Stimulated activated CD4-positive, alpha-beta T cell treated with anti-CD3 and anti-CD28 coated beads, Interleukin-4, amount 100 ng/mL, for 48 hours (primary cell): ENCODE measurements around the gene PALLD.
"Not testable (repeated sequence)": the region's sequence is repeated elsewhere in the genome, so short reads cannot be mapped to it uniquely, and the experiment has no call there.

Experiments
- DNase-seq, 2 donors: peaks; one replicate each; pipeline ENCODE4 v3.0.0-alpha.2; 2020; ENCODE audit warnings: low read depth in 2 of 2

The PALLD gene

DNA sequence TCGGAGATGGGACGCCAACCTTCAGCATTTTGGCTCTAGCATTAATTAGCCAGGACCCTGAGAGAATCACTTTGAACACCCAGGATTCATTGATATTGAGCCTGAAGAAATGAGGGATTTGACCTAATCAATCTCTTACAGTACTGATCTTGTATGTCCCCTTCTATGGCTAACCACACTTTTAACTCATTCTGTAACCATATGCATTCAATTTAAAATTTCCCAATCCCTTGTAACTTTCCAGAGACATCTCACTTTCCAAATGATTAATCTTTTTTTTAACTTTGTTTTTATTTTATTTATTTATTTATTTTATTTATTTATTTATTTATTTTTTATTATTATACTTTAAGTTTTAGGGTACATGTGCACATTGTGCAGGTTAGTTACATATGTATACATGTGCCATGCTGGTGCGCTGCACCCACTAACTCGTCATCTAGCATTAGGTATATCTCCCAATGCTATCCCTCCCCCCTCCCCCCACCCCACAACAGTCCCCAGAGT is 205.8 kb downstream of the PALLD start:
- DNase-seq: not testable (repeated sequence)

- DNase-seq: no peak
Measured at GRCh38 chr4:168705121-168705520, 208.3 kb downstream of the PALLD start.

GRCh38 chr4:168707205-168707604 is 210.4 kb downstream of the PALLD start:
- DNase-seq: no peak

DNA sequence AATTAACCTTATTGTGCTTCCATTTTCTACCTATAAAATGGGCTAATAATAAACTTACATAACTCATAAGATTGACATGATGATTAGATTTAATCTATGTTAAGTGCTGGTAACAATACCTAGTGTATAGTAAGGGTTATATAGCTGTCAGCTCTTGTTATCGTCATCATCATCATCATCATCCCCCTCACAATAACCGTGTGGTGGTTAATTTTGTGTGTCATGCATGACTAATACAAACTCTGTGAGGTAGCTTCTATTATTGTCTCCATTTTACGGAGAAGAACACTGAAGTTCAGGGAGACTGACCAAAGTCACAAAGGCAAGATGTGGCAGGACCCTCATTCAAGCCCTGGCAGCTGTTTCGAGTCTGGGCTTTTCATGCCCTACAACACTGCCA is 211.3 kb downstream of the PALLD start:
- DNase-seq: no peak

DNA sequence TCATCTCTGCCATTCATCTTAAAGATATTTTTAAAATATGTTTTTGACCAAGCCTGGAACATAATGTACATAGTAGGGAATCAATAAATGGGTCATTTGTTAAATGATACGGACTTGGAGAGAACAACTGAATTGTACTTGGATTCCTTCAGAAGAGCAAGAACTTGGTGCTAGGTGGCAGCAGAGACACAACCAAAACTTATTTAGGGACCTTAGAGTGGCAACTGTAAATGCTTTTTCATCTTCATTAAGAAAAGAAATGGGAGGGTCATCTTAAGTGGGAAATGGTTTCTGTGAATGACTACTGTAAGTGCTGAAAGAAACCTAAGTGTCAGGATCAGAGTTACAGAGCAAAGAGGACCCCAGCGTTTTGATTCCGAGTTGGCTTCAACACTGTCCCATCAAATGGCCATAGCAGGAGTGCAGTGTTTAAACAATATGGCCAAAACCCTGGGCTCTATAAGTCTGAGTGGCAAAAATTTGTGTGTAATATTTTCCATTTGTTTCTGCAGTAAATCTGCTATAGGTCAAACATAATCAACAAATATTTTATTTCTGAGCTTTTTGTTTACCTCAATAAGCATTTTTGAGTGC is 213.6 kb downstream of the PALLD start:
- DNase-seq: no peak

DNA sequence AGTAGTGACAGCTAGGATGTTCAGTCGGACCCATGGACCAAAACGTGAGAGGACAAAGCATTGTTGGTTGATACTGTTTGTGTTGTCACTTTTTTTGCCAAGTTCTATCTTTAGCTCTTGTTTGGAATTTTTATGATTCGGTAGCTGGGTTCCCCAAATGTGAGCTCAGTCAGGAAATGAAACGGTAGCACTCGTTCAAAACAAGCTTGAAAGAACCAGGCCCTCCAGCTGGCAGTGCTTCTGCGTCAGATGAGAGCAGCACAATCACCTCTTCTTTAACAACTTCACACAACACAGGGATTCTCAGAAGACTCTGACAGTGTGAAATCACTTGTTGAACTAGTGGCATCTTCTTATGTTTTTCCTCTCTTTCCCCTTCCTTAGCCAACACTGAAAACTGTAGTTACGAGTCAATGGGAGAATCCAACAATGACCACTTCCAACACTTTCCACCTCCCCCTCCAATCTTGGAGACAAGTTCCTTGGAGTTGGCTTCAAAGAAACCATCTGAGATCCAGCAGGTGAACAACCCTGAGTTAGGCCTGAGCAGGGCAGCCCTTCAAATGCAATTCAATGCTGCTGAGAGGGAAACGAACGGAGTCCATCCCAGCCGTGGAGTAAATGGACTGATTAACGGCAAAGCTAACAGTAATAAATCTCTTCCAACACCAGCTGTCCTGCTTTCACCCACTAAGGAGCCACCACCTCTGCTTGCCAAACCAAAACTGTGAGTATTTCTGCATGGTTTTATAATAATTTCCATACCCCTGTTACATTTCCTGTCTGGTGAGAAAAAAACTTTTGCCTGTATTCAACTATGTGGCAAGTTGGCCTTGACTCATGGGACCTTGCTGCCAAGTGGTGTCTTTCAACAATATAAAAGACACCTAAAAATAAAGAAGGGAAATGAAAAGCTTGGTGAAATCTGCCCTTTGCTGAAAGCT is 214.6 kb downstream of the PALLD start:
- DNase-seq: no peak

GRCh38 chr4:168712316-168712890 is 215.6 kb downstream of the PALLD start:
- DNase-seq: no peak

DNA sequence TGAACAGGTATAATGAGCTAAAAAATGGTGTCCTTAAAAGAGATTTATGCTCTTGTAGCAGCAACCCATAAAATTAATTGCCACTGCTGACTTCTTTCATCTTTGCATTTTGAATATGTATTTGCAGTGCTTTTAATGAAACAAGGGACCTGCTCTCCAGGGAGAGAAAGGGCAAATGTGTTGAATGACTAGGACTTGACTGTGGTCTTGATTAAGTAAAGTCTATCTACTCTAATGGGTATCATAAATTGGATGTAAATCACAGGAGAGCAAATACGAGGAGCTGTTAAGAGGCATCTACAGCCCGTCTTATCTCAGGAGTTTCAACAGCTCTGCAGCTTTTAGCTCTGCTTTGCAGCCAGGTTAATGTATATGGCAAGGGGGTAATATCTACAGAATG is 216.4 kb downstream of the PALLD start:
- no peak for DNase-seq

DNA sequence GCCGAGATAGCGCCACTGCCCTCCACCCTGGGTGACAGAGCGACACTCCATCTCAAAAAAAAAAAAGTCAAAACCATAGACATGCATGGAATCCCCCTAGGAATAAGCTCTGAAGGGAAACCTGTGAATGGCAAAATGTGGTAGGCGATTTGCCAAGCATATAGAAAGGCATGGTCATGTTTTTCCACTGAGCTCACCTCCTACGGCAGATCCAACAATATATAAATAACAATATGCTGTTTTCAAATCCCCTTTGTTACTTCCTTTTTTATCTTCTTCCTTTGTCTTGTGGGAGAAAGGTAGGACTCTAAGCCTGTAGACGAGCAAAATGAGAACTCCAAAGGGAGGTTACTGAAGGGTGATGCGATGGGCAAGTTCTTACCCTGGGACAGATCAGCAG is 219.0 kb downstream of the PALLD start:
- no peak for DNase-seq

GRCh38 chr4:168716406-168717129 is 219.7 kb downstream of the PALLD start:
- no peak for DNase-seq

GRCh38 chr4:168717847-168718246 is 221.0 kb downstream of the PALLD start:
- DNase-seq: no peak

- no peak for DNase-seq
Measured at GRCh38 chr4:168719725-168720124, 222.9 kb downstream of the PALLD start.

DNA sequence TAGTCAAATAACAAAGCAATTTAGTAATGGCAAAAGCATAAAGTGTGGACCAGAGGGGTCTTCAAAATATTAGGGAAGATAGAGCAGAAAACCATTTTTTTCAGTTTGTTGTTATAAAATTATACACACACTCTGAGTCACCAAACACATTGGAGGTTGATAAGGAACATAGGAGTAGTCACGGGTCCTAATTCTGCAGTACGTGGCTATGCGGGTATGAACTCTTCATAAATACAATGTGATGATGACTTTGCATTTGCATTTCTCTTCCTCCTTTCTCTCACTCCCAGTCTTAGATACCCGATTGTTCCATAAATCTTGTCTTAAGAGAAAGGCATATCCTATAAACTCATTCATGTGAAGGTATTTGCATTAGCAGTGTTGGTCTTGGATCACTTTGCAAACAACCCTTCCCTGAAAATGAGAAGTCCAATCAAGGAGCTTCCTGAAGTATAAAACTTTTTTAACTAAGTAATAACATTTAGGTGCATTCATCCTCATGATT is 223.6 kb downstream of the PALLD start:
- no peak for DNase-seq

GRCh38 chr4:168722391-168722790 is 225.5 kb downstream of the PALLD start:
- no peak for DNase-seq

GRCh38 chr4:168723020-168723419 is 226.2 kb downstream of the PALLD start:
- no peak for DNase-seq

DNA sequence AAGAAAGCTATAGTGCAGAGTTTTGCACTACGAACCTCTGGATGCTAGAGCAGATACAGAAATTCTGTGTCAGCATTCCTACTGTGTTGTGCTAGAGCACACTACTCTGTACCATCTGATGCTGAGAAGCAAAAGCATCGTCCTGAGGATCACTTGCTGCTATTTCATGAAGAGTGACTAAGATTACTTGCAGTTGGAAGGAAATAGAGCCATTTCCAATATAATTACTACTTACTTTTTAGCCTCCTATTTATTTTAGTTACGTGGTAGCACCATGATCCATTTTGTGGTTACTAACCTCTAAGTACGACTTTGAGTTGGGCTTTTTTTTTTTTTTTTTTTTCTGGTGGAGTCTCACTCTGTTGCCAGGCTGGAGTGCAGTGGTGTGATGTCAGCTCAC is 226.7 kb downstream of the PALLD start:
- no peak for DNase-seq

DNA sequence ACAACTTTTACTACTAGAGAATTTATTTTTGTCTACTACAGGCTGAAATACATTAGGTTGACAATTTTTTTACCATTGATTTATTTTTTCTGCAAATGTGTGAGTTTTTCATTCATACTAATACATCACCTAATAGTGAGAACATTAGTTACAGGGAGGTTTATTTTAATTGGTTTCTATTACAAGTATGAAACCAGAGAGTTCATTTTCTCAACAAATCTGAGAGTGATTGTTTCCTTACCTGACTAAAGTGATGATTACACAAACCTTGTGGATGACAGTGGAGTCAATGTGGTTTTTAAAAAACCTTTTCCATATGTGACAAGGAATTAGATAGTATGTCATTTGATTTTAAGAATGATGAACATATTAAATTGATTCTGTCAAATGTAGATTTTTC is 227.4 kb downstream of the PALLD start:
- no peak for DNase-seq

- DNase-seq: no peak
Measured at GRCh38 chr4:168724686-168725411, 228.0 kb downstream of the PALLD start.

- no peak for DNase-seq
Measured at GRCh38 chr4:168725930-168726329, 229.1 kb downstream of the PALLD start.

DNA sequence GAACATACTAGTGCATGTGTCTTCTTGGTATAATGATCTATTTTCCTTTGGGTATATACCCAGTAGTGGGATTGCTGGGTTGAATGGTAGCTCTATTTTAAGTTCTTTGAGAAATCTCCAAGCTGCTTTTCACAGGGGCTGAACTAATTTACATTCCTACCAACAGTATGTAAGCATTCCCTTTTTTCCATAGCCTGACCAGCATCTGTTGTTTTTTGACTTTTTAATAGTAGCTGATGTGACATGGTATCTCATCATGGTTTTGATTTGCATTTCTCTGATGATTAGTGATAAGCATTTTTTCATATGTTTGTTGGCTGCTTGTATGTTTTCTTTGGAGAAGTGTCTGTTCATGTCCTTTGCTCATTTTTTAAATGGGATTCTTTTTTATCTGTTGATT is 230.3 kb downstream of the PALLD start:
- DNase-seq: not testable (repeated sequence)

- no peak for DNase-seq
Measured at GRCh38 chr4:168731006-168731636, 234.3 kb downstream of the PALLD start.
